DOHH2 (cell line): ENCODE data around the gene SEC14L3.

ENCODE experiments used
- H3F3A ChIP-seq: fragments of 200-600 bp; sonication (generic), shearing (Covaris generic); 2 replicates; pipeline ENCODE4 v1.6.0; 2016; ENCODE audit warnings: antibody characterized with exemption, mild to moderate bottlenecking; ENCODE audit not compliant: control insufficient read depth, insufficient read depth
- H3K27ac ChIP-seq: fragments of 200-600 bp; sonication (generic); 2 replicates; pipeline ENCODE4 v1.5.1; 2014; ENCODE audit warnings: low read depth, mild to moderate bottlenecking, low read length, moderate library complexity
- H3K27me3 ChIP-seq: fragments of 200-600 bp; sonication (generic); 2 replicates; pipeline ENCODE4 v1.6.1; 2014; ENCODE audit warnings: mild to moderate bottlenecking, low read length, mixed read lengths; ENCODE audit not compliant: control insufficient read depth
- H3K36me3 ChIP-seq: fragments of 200-600 bp; sonication (generic); 2 replicates; pipeline ENCODE4 v1.6.1; 2014; ENCODE audit warnings: mild to moderate bottlenecking, low read length, moderate library complexity, mixed read lengths; ENCODE audit not compliant: control insufficient read depth
- H3K4me1 ChIP-seq: fragments of 200-600 bp; sonication (generic); 2 replicates; pipeline ENCODE4 v1.6.1; 2014; ENCODE audit warnings: mild to moderate bottlenecking, low read length, mixed read lengths; ENCODE audit not compliant: control insufficient read depth
- H3K4me2 ChIP-seq: fragments of 200-600 bp; sonication (generic); 2 replicates; pipeline ENCODE4 v1.6.0; 2014; ENCODE audit warnings: mild to moderate bottlenecking, low read length, moderate library complexity
- H3K4me3 ChIP-seq: fragments of 200-600 bp; sonication (generic); 2 replicates; pipeline ENCODE4 v1.5.1; 2014; ENCODE audit warnings: mild to moderate bottlenecking, low read length, mixed read lengths
- H3K79me2 ChIP-seq: fragments of 200-600 bp; sonication (generic); 2 replicates; pipeline ENCODE4 v1.6.1; 2014; ENCODE audit warnings: mild to moderate bottlenecking, low read length, mixed read lengths; ENCODE audit not compliant: control insufficient read depth
- H3K9me2 ChIP-seq: fragments of 200-600 bp; sonication (generic); replicated peaks from 2 replicates; pipeline ENCODE4 v1.6.1; 2014; ENCODE audit warnings: mild to moderate bottlenecking, low read length, mixed read lengths; ENCODE audit not compliant: control insufficient read depth
- H3K9me3 ChIP-seq: fragments of 200-600 bp; sonication (generic); 2 replicates; pipeline ENCODE4 v1.6.1; 2014; ENCODE audit warnings: antibody characterized with exemption, low read length, mixed read lengths; ENCODE audit not compliant: control insufficient read depth, insufficient read depth
- H4K20me1 ChIP-seq: fragments of 200-600 bp; sonication (generic); 2 replicates; pipeline ENCODE4 v1.6.0; 2014; ENCODE audit warnings: low read depth, mild to moderate bottlenecking, antibody characterized with exemption, low read length, moderate library complexity; ENCODE audit not compliant: control insufficient read depth, insufficient read depth
- CTCF ChIP-seq: fragments of 200-600 bp; sonication (generic); IDR thresholded peaks from one replicate; pipeline ENCODE4 v1.5.1; 2014; ENCODE audit warnings: antibody characterized with exemption, mild to moderate bottlenecking, low read depth, low read length; ENCODE audit not compliant: poor library complexity, severe bottlenecking
- EZH2phosphoT487 ChIP-seq: fragments of 200-600 bp; sonication (generic); IDR thresholded peaks from 2 replicates; pipeline ENCODE4 v1.6.1; 2017; ENCODE audit warnings: borderline replicate concordance, mild to moderate bottlenecking, antibody characterized with exemption, low read length, moderate library complexity, mixed read lengths

SEC14L3 gene

GRCh38 chr22:30508216-30508615, 36.4 kb upstream of the SEC14L3 start:
- TF ChIP-seq EZH2phosphoT487, result no peak
- TF ChIP-seq CTCF, result no peak
- Histone ChIP-seq H3K4me1 (no peaks in the 10 kb centered on the region), H3K27me3 (no peaks in the 10 kb centered on the region), H3K36me3 (no peaks in the 10 kb centered on the region), H3F3A (no peaks in the 10 kb centered on the region), H3K79me2 (no peaks in the 10 kb centered on the region), H3K4me2 (no peak overlapping the region), H3K9me2 (no peaks in the 10 kb centered on the region), H3K27ac (no peak overlapping the region), H3K4me3 (no peak overlapping the region), H4K20me1 (no peaks in the 10 kb centered on the region), H3K9me3 (no peaks in the 10 kb centered on the region; the same call in 1 of the 2 replicates)

GRCh38 chr22:30507670-30508069, 35.9 kb upstream of the SEC14L3 start:
- no peaks in the 10 kb centered on the region; the same call in 1 of the 2 replicates for H3K9me3 ChIP-seq
- no peaks in the 10 kb centered on the region for H3K27me3 ChIP-seq
- H3K36me3 ChIP-seq, result no peaks in the 10 kb centered on the region
- no peaks in the 10 kb centered on the region for H4K20me1 ChIP-seq
- H3K4me1 ChIP-seq, result no peaks in the 10 kb centered on the region
- H3K4me2 ChIP-seq, result no peak overlapping the region
- no peaks in the 10 kb centered on the region for H3K79me2 ChIP-seq
- no peak overlapping the region for H3K27ac ChIP-seq
- no peaks in the 10 kb centered on the region for H3K9me2 ChIP-seq
- H3K4me3 ChIP-seq, result no peak overlapping the region
- TF ChIP-seq EZH2phosphoT487, result no peak
- TF ChIP-seq CTCF, result no peak
- no peaks in the 10 kb centered on the region for H3F3A ChIP-seq

GRCh38 chr22:30506507-30506968, 34.7 kb upstream of the SEC14L3 start:
- no peak overlapping the region for H3K4me3 ChIP-seq
- H3K9me2 ChIP-seq, result no peaks in the 10 kb centered on the region
- H3K27ac ChIP-seq, result no peak overlapping the region
- H3K27me3 ChIP-seq, result no peaks in the 10 kb centered on the region
- H4K20me1 ChIP-seq, result no peaks in the 10 kb centered on the region
- TF ChIP-seq EZH2phosphoT487, result no peak
- no peak for TF ChIP-seq CTCF
- H3K9me3 ChIP-seq, result no peaks in the 10 kb centered on the region
- H3F3A ChIP-seq, result no peaks in the 10 kb centered on the region
- no peaks in the 10 kb centered on the region for H3K36me3 ChIP-seq
- no peaks in the 10 kb centered on the region for H3K4me1 ChIP-seq
- H3K4me2 ChIP-seq, result no peak overlapping the region
- H3K79me2 ChIP-seq, result no peaks in the 10 kb centered on the region
